Mesodermal cell (in vitro differentiated cells): ENCODE measurements around the gene TBC1D22A.
A peak's percentile ranks its signal among the peaks of the same experiment; 100 is the strongest.

Source experiments
- H3K27ac ChIP-seq: 2 replicates; pipeline ENCODE4 v1.7.0; 2013; ENCODE audit warnings: mild to moderate bottlenecking, low read depth, low read length, moderate library complexity; ENCODE audit not compliant: severe bottlenecking
- H3K36me3 ChIP-seq: 2 replicates; pipeline ENCODE4 v1.7.1; 2013; ENCODE audit warnings: mild to moderate bottlenecking, low read length, moderate library complexity; ENCODE audit not compliant: control insufficient read depth, insufficient read depth
- H3K4me1 ChIP-seq: one replicate; pipeline ENCODE4 v1.7.1; 2013; ENCODE audit warnings: mild to moderate bottlenecking, low read length; ENCODE audit not compliant: insufficient read depth, control insufficient read depth, poor library complexity, severe bottlenecking
- H3K4me3 ChIP-seq: 2 replicates; pipeline ENCODE4 v1.7.0; 2013; ENCODE audit warnings: low read length, control low read depth, mild to moderate bottlenecking; ENCODE audit not compliant: insufficient read depth, poor library complexity, severe bottlenecking; ENCODE audit errors: extremely low read depth
- H3K9me3 ChIP-seq: 2 replicates; pipeline ENCODE4 v1.7.1; 2013; ENCODE audit warnings: mild to moderate bottlenecking, low read length, moderate library complexity; ENCODE audit not compliant: control insufficient read depth
- WGBS, 2 experiments: methylation state at CpG; one replicate each; pipeline ENCODE4 v1.1.5; 2013; ENCODE audit warnings: missing lambda C conversion rate in 2 of 2; ENCODE audit not compliant: insufficient coverage in 2 of 2; 5-methylcytosine and 5-hydroxymethylcytosine counted together

The TBC1D22A gene

GRCh38 chr22:46936378-46936903 is 174.0 kb downstream of the TBC1D22A start:
- H3K9me3 ChIP-seq, result no peaks in the 10 kb centered on the region
- peaks cover 8% of the 10 kb centered on the region for H3K36me3 ChIP-seq
- H3K4me3 ChIP-seq, result no peak overlapping the region
- peaks cover 27% of the 10 kb centered on the region for H3K4me1 ChIP-seq
- 96 to 98% methylated on average over 10 of the region's 12 CpGs for WGBS, 2 experiments
- peak overlapping the region; percentile 53 for H3K27ac ChIP-seq

DNA sequence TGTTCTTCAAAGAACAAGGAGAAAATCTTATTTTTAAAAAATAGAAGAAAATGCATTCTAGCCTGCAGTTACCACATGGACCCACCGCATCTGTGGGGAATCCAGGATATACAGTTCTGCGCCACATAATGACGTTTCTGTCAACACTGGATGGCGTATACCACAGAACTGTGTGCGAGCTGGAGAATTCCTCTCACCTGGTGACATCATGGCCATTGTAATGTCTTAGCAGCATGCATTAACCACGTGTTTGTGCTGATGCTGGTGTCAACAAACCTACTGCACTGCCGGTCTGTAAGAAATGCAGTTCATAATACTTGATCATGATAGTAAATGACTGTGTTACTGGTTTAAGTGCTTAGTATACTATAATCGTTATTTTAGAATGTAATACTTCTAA is 174.7 kb downstream of the TBC1D22A start:
- no peak overlapping the region for H3K27ac ChIP-seq
- peaks cover 8% of the 10 kb centered on the region for H3K36me3 ChIP-seq
- H3K4me3 ChIP-seq, result no peak overlapping the region
- H3K4me1 ChIP-seq, result peaks cover 27% of the 10 kb centered on the region
- no peaks in the 10 kb centered on the region for H3K9me3 ChIP-seq
- 90 to 94% methylated on average over 6 of the region's 8 CpGs for WGBS, 2 experiments

- H3K27ac ChIP-seq, result no peak overlapping the region
- 99% methylated on average over 7 of the region's 7 CpGs; no CpG with 5 or more reads in 1 of the 2 experiments for WGBS, 2 experiments
These were observed 175.5 kb downstream of the TBC1D22A start for GRCh38 chr22:46937939-46938338.

DNA sequence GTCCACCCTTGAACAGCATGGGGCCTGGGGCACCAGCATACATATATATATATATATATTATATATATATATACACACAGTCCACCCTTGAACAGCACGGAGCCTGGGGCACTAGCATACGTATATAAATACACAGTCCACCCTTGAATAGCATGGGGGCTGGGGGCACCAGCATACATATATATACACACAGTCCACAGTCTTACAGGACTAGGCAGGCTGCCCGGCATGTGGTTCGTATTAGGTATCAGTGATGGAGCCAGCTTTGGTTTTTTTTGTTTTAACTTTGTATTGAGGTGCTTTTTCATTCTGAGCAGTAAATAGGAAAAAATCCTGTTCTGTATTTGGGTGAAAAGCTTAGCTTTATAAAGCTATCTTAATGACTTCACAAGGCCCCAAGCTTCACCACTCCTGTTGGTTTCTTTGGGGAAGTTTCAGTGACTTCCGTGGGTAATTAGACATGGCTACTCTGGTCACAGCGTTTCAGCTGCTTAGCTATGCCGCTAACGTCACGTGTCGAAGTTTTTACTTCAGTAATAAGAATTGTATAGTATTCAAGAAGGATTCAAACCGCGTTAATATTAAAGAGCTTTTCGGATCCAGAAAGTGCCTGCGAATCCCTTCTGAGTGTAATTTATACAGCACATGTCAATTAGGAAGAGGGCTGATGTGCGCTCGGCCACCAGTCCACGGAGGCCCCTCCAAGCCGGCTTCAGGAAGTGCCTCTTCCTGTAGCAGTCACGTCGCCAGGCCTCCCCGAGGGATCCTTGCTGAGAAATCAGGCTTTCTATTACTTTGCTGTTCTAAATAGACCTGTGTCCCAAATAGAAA is 179.7 kb downstream of the TBC1D22A start:
- no peak overlapping the region for H3K4me3 ChIP-seq

More at GRCh38 chr22:46937939-46938338, 175.5 kb downstream of the TBC1D22A start:
- peaks cover 10% of the 10 kb centered on the region for H3K36me3 ChIP-seq
- no peak overlapping the region for H3K4me3 ChIP-seq
- H3K4me1 ChIP-seq, result peaks cover 27% of the 10 kb centered on the region
- H3K9me3 ChIP-seq, result no peaks in the 10 kb centered on the region

DNA sequence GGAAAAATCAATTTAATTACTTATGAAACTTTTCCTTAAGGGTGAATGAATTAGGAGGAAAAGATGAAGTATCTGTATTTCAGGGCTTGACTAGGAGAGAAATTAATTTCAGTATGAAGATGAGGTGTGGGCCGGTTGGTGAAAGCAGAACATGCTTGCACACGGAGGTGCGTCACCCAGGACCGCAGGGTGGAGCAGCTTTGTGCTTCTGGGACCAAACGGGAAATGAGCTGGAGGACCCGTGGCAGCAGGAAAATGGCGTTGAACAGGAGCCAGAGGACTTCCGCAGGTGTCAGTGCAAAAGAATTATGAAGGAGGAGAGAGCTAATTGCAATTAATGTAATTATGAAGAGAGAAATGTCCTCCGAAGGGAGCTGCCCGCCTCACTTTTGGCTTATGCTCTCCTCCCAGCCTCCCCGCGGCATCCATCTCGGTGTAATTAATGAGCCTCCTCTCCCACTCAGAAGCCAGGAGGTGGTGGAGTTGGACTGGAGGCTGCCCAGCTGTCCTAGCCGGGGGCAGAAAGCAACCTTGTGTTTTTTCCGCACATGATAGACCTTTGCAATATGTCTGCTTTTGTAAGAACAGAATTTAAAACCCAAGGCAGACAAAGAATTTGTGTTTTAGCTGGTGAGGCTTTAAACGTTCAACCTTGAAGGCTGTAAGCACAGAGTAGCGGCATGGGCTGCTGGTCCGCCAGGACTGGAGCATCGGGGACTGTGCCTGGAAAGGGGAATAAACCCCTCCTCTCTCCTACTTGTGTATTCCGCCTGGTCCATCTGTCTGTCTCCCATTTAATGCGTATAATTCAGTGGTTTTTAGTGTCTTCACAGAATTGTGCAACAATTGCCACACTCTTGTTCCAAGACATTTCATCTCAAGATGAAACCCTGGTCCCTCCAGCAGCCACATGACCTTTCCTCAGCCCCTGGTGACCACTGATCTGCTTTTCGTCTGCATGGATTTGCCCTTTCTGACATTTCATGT is 180.6 kb downstream of the TBC1D22A start:
- Histone ChIP-seq H3K36me3 (peaks cover 15% of the 10 kb centered on the region), H3K27ac (no peak overlapping the region), H3K4me1 (no peaks in the 10 kb centered on the region), H3K9me3 (no peaks in the 10 kb centered on the region), H3K4me3 (no peak overlapping the region)
- WGBS, 2 experiments, result 95 to 98% methylated on average over 19 to 21 of the region's 22 CpGs

More for the DNA sequence above, 179.7 kb downstream of the TBC1D22A start:
- 86 to 91% methylated on average over 10 to 15 of the region's 21 CpGs for WGBS, 2 experiments
- Histone ChIP-seq H3K9me3 (no peaks in the 10 kb centered on the region), H3K4me1 (no peaks in the 10 kb centered on the region), H3K27ac (no peak overlapping the region), H3K36me3 (peaks cover 15% of the 10 kb centered on the region)

DNA sequence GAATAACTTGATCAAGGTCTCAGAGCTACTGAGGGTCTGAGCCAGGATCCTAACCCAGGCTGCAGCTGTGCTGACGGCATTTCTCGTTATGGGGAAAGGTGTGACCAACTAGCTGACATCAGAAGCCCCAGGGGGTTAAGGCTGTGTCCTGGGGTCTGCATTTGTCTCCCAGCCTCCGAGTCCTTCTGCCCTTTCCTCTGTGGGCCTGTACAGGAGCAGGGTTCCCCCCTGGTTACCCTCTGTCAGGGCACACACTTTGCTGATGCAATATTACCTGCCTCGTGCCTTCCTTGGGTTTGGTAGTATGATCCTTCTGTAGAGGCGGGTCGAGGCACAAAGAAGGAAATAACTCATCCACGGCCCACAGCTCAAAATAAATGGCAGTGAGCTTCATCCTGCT is 183.0 kb downstream of the TBC1D22A start:
- no peak overlapping the region for H3K27ac ChIP-seq
- WGBS, 2 experiments, result 85 to 89% methylated on average over 3 to 6 of the region's 7 CpGs
- H3K9me3 ChIP-seq, result no peaks in the 10 kb centered on the region
- H3K4me1 ChIP-seq, result no peaks in the 10 kb centered on the region
- H3K36me3 ChIP-seq, result peaks cover 25% of the 10 kb centered on the region
- H3K4me3 ChIP-seq, result no peak overlapping the region

GRCh38 chr22:46946383-46946962 is 184.0 kb downstream of the TBC1D22A start:
- Histone ChIP-seq H3K4me3 (no peak overlapping the region), H3K9me3 (no peaks in the 10 kb centered on the region), H3K27ac (no peak overlapping the region), H3K4me1 (no peaks in the 10 kb centered on the region), H3K36me3 (peaks cover 25% of the 10 kb centered on the region)
- WGBS, 2 experiments, result 92 to 96% methylated on average over 3 to 5 of the region's 7 CpGs

DNA sequence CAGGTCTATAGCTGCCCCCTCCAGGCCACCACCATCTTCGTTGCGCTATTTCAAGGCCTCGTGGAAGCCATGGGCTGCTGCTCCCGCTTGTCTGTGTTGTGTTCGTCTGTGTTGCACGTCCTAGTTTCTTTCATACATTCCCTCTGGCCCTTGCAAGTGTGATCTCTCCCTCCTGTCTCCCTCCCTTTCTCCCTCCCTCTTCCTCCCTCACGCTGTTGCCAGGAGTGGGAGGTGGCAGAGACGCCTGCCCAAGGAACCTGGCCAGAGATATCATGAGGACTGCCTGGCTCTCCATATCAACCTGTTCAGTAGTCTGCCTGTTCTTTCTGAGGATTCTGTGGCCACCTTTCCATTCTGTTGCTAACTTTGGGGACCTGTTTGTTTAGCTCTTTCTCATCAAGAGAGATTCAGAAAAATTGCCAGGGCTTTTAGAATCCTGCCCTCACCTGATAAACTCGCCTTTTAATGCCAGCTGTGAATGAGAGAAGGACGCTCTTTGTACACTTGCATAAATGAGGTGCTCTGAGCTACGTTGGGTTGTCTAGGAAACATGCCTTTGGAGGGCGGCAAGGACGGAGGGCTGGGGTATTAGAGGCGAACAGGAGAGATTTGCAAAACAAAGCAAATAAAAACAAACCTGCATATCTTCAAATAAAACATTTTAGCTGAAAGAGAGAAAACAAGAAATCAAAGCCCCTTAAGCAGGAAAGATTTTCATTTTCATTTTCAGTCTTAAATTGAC is 185.2 kb downstream of the TBC1D22A start:
- no peaks in the 10 kb centered on the region for H3K4me1 ChIP-seq
- no peaks in the 10 kb centered on the region for H3K9me3 ChIP-seq
- H3K27ac ChIP-seq, result no peak overlapping the region
- H3K4me3 ChIP-seq, result no peak overlapping the region
- H3K36me3 ChIP-seq, result peaks cover 25% of the 10 kb centered on the region
- WGBS, 2 experiments, result 93 to 97% methylated on average over 9 to 11 of the region's 14 CpGs

DNA sequence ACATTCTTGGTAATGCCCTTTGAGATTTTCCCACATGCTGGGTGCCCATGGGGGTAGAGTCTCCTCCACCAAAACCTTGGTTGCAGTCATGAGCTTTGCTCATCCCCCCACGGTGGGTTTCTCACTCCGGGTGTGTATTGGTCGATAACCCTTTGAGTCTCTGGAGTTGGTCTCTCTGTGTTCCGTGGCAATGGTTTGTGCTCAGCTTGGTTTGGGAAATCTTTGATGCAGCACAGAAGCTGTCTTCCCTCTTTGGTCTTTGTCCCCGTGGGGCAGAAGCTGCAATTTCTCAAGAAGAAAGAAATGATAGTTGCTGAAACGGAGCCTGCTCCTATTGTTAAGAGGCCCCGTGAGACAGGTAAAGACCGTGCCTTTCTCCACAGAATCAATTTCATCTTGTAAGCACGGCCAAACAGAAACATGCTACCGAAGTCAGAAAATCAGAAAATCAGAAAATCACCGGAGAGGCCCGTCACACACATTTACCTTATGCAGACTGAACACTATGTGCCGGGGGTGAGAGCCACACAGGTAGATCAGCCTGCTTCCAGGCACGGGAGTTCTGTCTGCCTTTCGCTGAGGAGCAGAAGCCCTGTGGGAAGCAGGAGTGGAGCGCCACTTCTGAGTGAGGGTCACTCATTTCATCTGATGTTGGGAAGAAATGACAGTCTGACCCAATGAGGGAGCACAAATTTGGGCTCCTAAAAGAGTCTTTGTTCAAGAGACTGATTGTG is 186.1 kb downstream of the TBC1D22A start:
- Histone ChIP-seq H3K4me1 (no peaks in the 10 kb centered on the region), H3K36me3 (peaks cover 17% of the 10 kb centered on the region), H3K4me3 (no peak overlapping the region), H3K27ac (no peak overlapping the region), H3K9me3 (no peaks in the 10 kb centered on the region)
- WGBS, 2 experiments, result 95% methylated on average over 14 to 15 of the region's 16 CpGs
